Measurements from ENCODE around the gene CARD8. TPM values are rescaled to one million over a fixed set of nuclear protein-coding genes. Genes with fewer than 3 reads are reported as not detected.

CARD8 gene
- total and polyA plus RNA-seq, 2 of the 8 experiments (the other 6 are each of a cell fraction or from before 2014, with no cell fraction given): 8.9 to 24.4 TPM

DNA sequence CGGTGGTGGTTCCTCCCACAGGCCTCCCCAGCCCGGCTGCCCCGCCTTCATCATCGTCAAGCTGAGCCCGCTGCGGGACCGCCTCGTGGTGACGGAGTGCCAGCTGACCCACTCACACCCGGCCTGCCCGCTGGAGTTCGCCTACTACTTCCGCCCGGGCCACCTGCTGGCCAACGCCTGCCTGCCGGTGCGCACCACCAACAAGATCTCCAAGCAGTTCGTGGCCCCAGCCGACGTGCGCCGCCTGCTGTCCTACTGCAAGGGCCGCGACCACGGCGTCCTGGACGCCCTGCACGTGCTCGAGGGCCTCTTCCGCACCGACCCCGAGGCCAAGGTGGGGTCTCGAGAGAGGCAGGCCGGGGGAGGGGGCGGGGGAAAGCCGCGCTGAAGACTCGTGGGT lies 73.3 kb downstream of the CARD8 start:
- H3K27me3 ChIP-seq (replicated peaks in 1 of 4; ENCODE audit: control insufficient read depth in 3 of 4, extremely low read depth in 1 of 4, insufficient read depth in 3 of 4, low read length in 3 of 4): no peaks in the 10 kb centered on the region
- H2AK5ac ChIP-seq (ENCODE audit: low read depth, low read length): no peak overlapping the region
- H2BK15ac ChIP-seq (ENCODE audit: low read length): no peak overlapping the region
- no peak overlapping the region for H2BK20ac ChIP-seq (ENCODE audit: low read length)
- no peak overlapping the region for H3K4me2 ChIP-seq (ENCODE audit: insufficient read depth in 1 of 2, low read depth in 2 of 2, low read length in 2 of 2)
- H4K5ac ChIP-seq (ENCODE audit: insufficient read length, low read depth, low read length): no peak overlapping the region
- H3K23me2 ChIP-seq (ENCODE audit: low read depth, low read length): no peaks in the 10 kb centered on the region
- H3K27ac ChIP-seq (ENCODE audit: low read depth, low read length): no peak overlapping the region
- 96% methylated on average over 13 of the region's 38 CpGs; no CpG with 5 or more reads in 1 of the 2 experiments for WGBS, 2 experiments (ENCODE audit: extremely low coverage in 1 of 2, insufficient coverage in 1 of 2, insufficient read length in 1 of 2, insufficient replicate concordance in 2 of 2, low coverage in 1 of 2, low lambda C conversion rate in 2 of 2, missing lambda C conversion rate in 1 of 2)
- CTCF ChIA-PET (ENCODE audit: partially characterized antibody): interaction anchor here (0.6 to 1.5 kb wide), 3 partner anchors 9 to 60 kb away, joined by 3 to 5 read pairs (median 4); no protein-coding TSS in a partner anchor
- H2BK12ac ChIP-seq (ENCODE audit: low read depth, low read length): no peak overlapping the region
- POLR2A ChIA-PET (ENCODE audit: partially characterized antibody): interaction anchor here (1.1 kb wide), 1 partner anchor 9 kb away, joined by 3 read pairs; no protein-coding TSS in a partner anchor
- no peak overlapping the region for H2AFZ ChIP-seq (ENCODE audit: low read length)
- no peak overlapping the region for H3K56ac ChIP-seq (replicated peaks; ENCODE audit: insufficient read length, low read depth, low read length)
- no peak for FAIRE-seq
- H4K20me1 ChIP-seq (replicated peaks in 1 of 2; ENCODE audit: control insufficient read depth in 1 of 2, insufficient read depth in 2 of 2, low read length in 2 of 2): no peaks in the 10 kb centered on the region
- H3K36me3 ChIP-seq (ENCODE audit: control insufficient read depth in 2 of 4, insufficient read depth in 4 of 4, low read length in 3 of 4): peaks cover 0 to 26% (median 9%) of the 10 kb centered on the region in 4 experiments; a peak in 5 of 8 replicates
- H3K9ac ChIP-seq (replicated peaks in 1 of 4; ENCODE audit: extremely low read depth in 1 of 4, low read depth in 3 of 4, low read length in 3 of 4): no peak overlapping the region
- H3K4ac ChIP-seq (replicated peaks; ENCODE audit: insufficient read length, low read depth, low read length): no peak overlapping the region
- peak in 1 of 2 experiments; percentile 54 for DNase-seq (ENCODE audit: low read depth in 1 of 2, low spot score in 2 of 2)
- no peaks in the 10 kb centered on the region for H3K79me2 ChIP-seq (ENCODE audit: control insufficient read depth in 1 of 2, insufficient read depth in 2 of 2, low read length in 2 of 2)
- H3K79me1 ChIP-seq (ENCODE audit: low read depth, low read length): no peaks in the 10 kb centered on the region
- H3K4me1 ChIP-seq (replicated peaks in 1 of 4; ENCODE audit: control insufficient read depth in 3 of 4, insufficient read depth in 4 of 4, low read length in 3 of 4): no peaks in the 10 kb centered on the region
- no peak overlapping the region for H3K23ac ChIP-seq (ENCODE audit: insufficient read length)
- no peak overlapping the region for H3K4me3 ChIP-seq (ENCODE audit: extremely low read depth in 1 of 4, insufficient read depth in 2 of 4, low read depth in 3 of 4, low read length in 4 of 4)
- peaks cover 12 to 14% of the 10 kb centered on the region in 2 experiments for H3K9me3 ChIP-seq (ENCODE audit: insufficient read depth in 2 of 2, low read depth in 1 of 2, low read length in 1 of 2)
- H3K14ac ChIP-seq (ENCODE audit: insufficient read length): no peak overlapping the region
- no peak overlapping the region for H2BK120ac ChIP-seq (replicated peaks; ENCODE audit: low read depth, low read length)
- H3K18ac ChIP-seq (ENCODE audit: extremely low read depth, low read length): no peak overlapping the region
- no peak overlapping the region for H4K8ac ChIP-seq (ENCODE audit: extremely low read depth, insufficient read depth, low read length)
- no peak overlapping the region for H2BK5ac ChIP-seq (ENCODE audit: low read depth, low read length)
- H4K91ac ChIP-seq (replicated peaks; ENCODE audit: insufficient read length, low read length): no peak overlapping the region
- TF ChIP-seq SP2 (IDR thresholded peaks at IDR 0.05; ENCODE audit: low read length): no peak
- no peak for TF ChIP-seq KDM4A (IDR thresholded peaks at IDR 0.05; ENCODE audit: low read depth, low read length, severe bottlenecking)
- TF ChIP-seq, protein P1, sequence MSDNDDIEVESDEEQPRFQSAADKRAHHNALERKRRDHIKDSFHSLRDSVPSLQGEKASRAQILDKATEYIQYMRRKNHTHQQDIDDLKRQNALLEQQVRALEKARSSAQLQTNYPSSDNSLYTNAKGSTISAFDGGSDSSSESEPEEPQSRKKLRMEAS (IDR thresholded peaks at IDR 0.05): 0 out of 2 replicates have a peak, but pooled peaks have one; percentile 10
- TF ChIP-seq, protein P2, sequence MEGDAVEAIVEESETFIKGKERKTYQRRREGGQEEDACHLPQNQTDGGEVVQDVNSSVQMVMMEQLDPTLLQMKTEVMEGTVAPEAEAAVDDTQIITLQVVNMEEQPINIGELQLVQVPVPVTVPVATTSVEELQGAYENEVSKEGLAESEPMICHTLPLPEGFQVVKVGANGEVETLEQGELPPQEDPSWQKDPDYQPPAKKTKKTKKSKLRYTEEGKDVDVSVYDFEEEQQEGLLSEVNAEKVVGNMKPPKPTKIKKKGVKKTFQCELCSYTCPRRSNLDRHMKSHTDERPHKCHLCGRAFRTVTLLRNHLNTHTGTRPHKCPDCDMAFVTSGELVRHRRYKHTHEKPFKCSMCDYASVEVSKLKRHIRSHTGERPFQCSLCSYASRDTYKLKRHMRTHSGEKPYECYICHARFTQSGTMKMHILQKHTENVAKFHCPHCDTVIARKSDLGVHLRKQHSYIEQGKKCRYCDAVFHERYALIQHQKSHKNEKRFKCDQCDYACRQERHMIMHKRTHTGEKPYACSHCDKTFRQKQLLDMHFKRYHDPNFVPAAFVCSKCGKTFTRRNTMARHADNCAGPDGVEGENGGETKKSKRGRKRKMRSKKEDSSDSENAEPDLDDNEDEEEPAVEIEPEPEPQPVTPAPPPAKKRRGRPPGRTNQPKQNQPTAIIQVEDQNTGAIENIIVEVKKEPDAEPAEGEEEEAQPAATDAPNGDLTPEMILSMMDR (IDR thresholded peaks at IDR 0.05; ENCODE audit: control extremely low read depth in 1 of 3, insufficient read depth in 1 of 3, low read depth in 1 of 3, low read length in 3 of 3): peak; percentile 17 to 48 (median 47)
- TF ChIP-seq FOSL1 (IDR thresholded peaks at IDR 0.05; ENCODE audit: insufficient read depth, low read depth, low read length): no peak
- no peak for TF ChIP-seq TEAD4 (IDR thresholded peaks at IDR 0.05; ENCODE audit: low read depth, low read length)
- no peak for TF ChIP-seq SP4 (IDR thresholded peaks at IDR 0.05; ENCODE audit: low read length)
- TF ChIP-seq NRF1 (IDR thresholded peaks at IDR 0.05; ENCODE audit: low read depth, low read length): no peak
- no peak for TF ChIP-seq NANOG (IDR thresholded peaks at IDR 0.05; ENCODE audit: insufficient read depth, low read depth, low read length, poor library complexity, severe bottlenecking)
- no peak for TF ChIP-seq TBP (IDR thresholded peaks at IDR 0.05; ENCODE audit: low read depth, low read length)
- no peak for TF ChIP-seq SIN3A (conservative IDR thresholded peaks at IDR 0.05 in 1 of 2, IDR thresholded peaks at IDR 0.05 in 1 of 2; ENCODE audit: low read depth in 1 of 2, low read length in 2 of 2)

Data from H1 (cell line).